ENCODE results near the gene CHRM1.

GRCh38 chr11:62961017-62961570, 39.9 kb upstream of the CHRM1 start:
- TF ChIP-seq CTCF (IDR thresholded peaks at IDR 0.05) (no peak), POLR2AphosphoS5 (IDR thresholded peaks at IDR 0.05) (no peak), POLR2A (IDR thresholded peaks at IDR 0.05) (no peak)

Measured in stomach (tissue), 4 donors.